HG02798 (cell line): ENCODE data around the gene PARP3.

Source experiments
- ATAC-seq: cut with Tn5 transposase; IDR thresholded peaks from one replicate; pipeline ENCODE4 v1.9.1; 2021; ENCODE audit warnings: mild to moderate bottlenecking; ENCODE audit not compliant: unreplicated experiment, poor library complexity

Gene PARP3

GRCh38 chr3:51933471-51934138 lies 8.6 kb upstream of the PARP3 start:
- no peak for ATAC-seq

DNA sequence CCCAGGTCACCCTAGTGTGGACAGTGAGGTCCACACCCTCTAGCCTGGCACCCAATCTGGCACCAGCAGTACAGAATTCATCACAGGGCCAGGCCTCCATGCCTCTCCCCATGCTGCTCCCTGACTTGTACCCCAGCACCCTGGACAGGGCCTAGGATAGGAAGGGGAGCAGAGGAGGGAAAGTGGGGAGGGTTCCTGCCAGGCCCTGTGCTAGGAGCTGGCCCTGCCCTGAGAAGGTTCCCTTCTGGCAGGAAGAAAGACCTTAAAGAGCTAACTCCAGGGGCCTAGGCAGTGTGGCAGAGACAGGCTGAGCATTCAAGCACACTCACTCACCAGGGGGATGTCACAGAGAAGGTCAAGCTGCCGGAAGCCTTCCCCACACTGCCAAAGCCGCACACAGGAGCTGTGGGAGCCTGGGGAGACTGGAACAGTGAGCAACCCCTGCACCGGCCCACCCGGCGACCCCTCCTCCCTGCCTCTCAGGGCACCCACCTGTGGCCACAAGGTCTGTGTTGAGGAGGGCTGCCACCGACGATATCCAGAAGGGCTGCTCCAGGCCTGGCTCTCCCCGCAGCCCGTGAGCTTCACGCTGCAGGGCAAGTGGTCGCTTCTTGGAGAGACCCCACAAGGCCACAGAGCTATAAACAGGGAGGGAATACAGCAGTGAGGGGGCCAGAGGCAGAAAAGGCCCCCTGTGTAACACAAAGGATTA lies 7.9 kb upstream of the PARP3 start:
- no peak for ATAC-seq

GRCh38 chr3:51934991-51935885 lies 6.9 kb upstream of the PARP3 start:
- ATAC-seq = no peak

- no peak for ATAC-seq
These were observed 6.0 kb upstream of the PARP3 start for GRCh38 chr3:51935886-51936755.

GRCh38 chr3:51937014-51937413 lies 5.1 kb upstream of the PARP3 start:
- no peak for ATAC-seq

DNA sequence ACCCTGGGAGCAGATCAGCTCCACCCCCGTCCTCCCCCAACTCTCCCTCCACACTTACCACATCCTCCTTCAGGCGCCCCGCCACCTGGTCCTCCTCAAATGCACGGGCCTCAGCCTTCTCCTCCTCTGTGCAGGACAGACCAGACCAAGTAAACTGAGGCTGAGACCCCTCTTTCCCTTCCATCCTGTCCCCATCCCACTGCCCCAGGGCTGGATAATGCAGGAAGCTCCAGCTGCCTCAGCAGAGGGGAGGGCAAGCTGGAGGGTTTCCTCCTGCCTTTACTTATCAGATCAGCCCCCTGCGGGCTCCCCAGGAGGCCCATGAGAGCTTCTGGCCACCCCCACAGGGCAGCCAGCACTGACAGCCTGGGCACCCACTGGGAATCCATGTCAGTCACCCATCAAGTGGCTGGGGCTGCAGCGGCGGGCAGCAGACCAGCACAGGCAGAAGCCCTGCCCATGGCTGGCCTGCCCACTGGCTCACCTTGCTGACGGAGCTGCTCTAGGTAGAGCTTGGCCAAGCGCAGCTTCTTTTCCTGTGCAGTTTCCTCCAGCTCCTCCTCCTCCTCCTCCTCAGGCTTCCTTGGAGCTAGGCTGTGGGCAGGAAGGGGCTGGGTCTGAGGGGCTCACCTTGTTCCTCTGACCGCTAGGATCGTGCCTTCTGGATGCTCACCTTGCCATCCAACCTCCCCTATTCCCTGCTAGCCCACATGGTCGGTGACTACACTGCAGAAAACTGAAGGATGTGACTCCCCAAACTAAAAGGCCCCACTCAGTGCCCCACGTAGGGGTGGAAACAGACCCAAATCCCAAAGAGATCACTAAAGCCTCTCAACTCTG lies 4.3 kb upstream of the PARP3 start:
- no peak for ATAC-seq

DNA sequence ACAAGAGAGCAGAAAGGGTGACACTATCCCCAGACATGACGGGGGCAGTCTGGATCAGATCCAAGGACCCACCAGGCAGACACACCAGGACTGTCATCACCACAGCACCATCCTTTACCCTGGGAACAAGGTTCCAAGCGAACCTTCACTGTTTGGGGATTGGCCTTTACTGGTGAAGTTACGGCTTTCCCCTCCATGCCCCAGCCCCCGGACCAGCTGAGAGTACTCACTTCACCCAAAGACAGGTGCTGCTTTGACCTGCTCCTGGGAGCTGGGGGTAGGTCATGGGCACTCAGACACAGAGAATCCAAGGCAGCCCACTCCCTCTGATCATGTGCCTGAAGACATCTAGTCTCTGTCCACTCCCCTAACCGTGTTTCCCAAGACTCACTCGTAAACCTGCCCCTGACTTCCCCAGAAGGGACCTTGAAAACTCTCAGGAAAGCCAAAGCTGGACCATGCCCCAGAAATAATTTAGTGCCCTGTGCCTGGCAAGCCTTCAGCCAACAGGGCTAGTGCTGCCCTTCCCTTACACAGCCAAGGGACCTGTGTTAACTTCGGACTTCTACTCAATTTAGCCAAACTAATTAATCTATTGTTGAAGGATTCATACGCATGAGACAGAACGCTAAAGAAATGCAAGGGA lies 3.3 kb upstream of the PARP3 start:
- no peak for ATAC-seq

- ATAC-seq = no peak
These were observed 1.3 kb upstream of the PARP3 start for GRCh38 chr3:51940648-51941462.

DNA sequence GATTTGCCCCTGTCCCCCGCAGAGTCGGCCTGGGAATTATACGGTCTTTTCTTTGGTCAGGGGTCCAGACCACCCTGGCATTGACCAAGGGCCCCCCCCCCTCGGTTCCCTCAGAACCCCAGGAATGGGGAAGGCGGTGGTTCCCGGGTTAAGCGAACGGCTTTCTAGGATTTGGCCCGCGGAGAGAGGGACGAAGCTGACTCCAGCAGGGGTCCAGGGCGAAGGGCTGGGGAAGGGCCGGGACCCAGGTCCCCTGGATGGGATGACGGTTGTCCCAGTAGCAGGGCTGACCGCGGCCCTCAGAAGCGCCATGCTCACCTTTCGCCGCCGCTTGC lies 733 bp upstream of the PARP3 start:
- no peak for ATAC-seq

GRCh38 chr3:51942603-51943450 lies 664 bp downstream of the PARP3 start:
- peak; percentile 16 for ATAC-seq

GRCh38 chr3:51943451-51944391 lies 1.6 kb downstream of the PARP3 start:
- ATAC-seq = no peak

GRCh38 chr3:51944451-51945021 lies 2.4 kb downstream of the PARP3 start:
- no peak for ATAC-seq

DNA sequence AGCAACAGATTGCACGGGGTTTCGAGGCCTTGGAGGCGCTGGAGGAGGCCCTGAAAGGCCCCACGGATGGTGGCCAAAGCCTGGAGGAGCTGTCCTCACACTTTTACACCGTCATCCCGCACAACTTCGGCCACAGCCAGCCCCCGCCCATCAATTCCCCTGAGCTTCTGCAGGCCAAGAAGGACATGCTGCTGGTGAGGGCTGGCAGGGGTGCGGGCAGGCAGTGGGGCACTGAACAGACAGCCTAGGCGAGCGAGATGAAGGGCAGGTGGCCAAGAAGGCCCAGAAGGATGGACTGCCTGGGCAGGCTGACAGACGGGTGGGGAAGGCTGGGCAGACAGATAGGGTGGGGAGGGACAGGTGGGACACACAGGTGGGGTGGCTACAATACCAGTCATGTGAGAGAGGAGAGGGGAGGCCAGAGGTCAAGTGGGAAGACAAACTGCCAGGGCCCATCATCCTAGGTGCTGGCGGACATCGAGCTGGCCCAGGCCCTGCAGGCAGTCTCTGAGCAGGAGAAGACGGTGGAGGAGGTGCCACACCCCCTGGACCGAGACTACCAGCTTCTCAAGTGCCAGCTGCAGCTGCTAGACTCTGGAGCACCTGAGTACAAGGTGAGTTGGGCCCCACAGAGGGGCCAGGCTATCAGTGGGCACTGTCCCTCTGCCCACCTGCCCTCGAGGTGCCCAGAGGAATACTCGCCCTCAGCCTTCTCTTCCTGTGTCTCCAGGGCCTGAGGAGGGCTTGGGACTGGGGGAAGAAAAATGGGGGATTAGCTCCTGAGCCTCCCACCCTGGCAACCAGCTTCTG lies 3.1 kb downstream of the PARP3 start:
- ATAC-seq = no peak

DNA sequence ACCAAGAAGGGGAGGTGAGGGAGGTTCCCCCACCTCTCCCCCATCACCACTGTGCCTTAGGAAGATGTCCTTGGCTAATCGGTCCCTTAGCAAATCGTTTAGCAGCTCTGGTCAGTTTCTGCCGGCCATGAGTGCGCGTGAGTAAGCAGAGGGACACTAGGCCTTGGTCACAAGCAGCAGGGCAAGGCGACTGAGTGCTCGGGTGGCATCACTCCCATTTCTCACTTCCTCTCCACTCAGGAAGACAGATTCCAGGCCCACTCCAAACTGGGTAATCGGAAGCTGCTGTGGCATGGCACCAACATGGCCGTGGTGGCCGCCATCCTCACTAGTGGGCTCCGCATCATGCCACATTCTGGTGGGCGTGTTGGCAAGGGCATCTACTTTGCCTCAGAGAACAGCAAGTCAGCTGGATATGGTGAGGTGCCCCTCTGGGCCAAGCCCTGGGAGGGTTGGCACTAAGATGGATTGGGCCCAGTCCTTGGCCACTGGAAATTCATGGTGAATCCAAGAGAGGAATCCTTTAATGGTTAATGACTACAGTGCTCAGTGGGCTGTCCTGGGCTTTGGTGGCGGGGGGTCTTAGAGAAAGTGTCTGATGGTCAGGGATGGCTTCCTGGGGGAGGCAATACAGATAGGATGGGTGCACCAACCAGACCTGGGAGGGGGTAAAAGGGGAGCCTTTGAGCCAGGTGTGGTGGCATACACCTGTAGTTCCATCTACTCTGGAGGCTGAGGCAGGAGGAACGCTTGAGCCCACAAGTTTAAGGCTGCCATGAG lies 4.0 kb downstream of the PARP3 start:
- ATAC-seq = no peak
